ENCODE measurements around the gene GPRC5D. TPM values are rescaled to one million over a fixed set of nuclear protein-coding genes. Genes with fewer than 3 reads are reported as not detected.

GPRC5D gene
- total and polyA plus RNA-seq, 9 of the 15 experiments (the other 6 are each of a cell fraction or from before 2014, with no cell fraction given) = 1.0 to 1.1 TPM; not detected in 7

DNA sequence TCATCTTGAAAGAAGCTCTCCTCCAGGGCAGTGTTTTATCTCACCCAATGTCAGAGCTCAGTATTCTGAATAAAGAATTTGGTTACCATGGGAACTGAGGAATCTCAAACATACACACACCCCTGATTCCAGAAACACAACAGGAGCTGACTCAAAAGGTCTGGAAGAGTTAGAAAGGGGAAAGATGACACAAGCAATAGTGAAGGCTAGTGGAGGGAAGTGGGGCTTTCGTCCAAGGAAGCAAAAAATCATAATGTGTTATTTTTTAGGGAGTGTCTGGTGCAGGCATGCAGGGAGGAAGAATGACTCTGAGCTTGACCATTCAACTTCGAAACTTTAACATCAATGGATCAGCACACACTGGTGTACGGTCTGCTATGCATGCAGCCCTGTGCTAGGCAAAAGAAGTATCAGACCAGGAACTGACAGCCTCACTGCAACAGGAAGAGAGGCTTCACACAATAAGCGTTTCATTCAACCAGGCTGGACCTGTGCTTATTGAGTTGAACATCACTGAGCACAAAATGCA is 27.8 kb upstream of the GPRC5D start:
- WGBS (ENCODE audit: insufficient coverage, low coverage, missing lambda C conversion rate) = 67% methylated on average over 4 of the region's 4 CpGs
- Histone ChIP-seq H3K4me3 (no peak overlapping the region), H3K79me2 (ENCODE audit: control insufficient read depth, insufficient read depth, low read length) (no peaks in the 10 kb centered on the region), H3K36me3 (ENCODE audit: control insufficient read depth, insufficient read depth, low read length) (peaks cover 15% of the 10 kb centered on the region; the same call in 2 of the 3 replicates), H3K27ac (ENCODE audit: extremely low read depth, low read depth, low read length) (no peak overlapping the region), H3K4me1 (replicated peaks in 1 of 2; ENCODE audit: control insufficient read depth in 2 of 2, insufficient read depth in 2 of 2, low read length in 2 of 2) (peaks cover 0 to 2% of the 10 kb centered on the region in 2 experiments; a peak in 2 of 5 replicates), H3K9me1 (ENCODE audit: control insufficient read depth, insufficient read depth, low read length) (no peaks in the 10 kb centered on the region), H4K20me1 (replicated peaks; ENCODE audit: control insufficient read depth, insufficient read depth, low read length) (no peaks in the 10 kb centered on the region), H3K9ac (ENCODE audit: insufficient read depth in 1 of 2, low read depth in 2 of 2, low read length in 2 of 2) (no peak overlapping the region), H2AFZ (ENCODE audit: low read depth, low read length) (no peak overlapping the region), H3K27me3 (ENCODE audit: control insufficient read depth in 2 of 2, insufficient read depth in 2 of 2, low read length in 2 of 2) (no peaks in the 10 kb centered on the region), H3K9me3 (replicated peaks; ENCODE audit: control insufficient read depth, insufficient read depth, low read depth, low read length) (no peaks in the 10 kb centered on the region), H3K4me2 (ENCODE audit: insufficient read depth, low read length) (no peak overlapping the region)
- ChIA-PET CTCF (ENCODE audit: low intra/inter-chr PET ratio) (no interaction called here), POLR2A (no interaction called here)
- in situ Hi-C loops (cut with MboI) (loop anchor here (5.0 kb wide), 1 partner anchor 67 kb away; no protein-coding TSS in a partner anchor), intact Hi-C loops (cut with micrococcal nuclease) (loop anchor here (5.0 kb wide), 1 partner anchor 233 kb away; no protein-coding TSS in a partner anchor)
- TF ChIP-seq, protein P1, sequence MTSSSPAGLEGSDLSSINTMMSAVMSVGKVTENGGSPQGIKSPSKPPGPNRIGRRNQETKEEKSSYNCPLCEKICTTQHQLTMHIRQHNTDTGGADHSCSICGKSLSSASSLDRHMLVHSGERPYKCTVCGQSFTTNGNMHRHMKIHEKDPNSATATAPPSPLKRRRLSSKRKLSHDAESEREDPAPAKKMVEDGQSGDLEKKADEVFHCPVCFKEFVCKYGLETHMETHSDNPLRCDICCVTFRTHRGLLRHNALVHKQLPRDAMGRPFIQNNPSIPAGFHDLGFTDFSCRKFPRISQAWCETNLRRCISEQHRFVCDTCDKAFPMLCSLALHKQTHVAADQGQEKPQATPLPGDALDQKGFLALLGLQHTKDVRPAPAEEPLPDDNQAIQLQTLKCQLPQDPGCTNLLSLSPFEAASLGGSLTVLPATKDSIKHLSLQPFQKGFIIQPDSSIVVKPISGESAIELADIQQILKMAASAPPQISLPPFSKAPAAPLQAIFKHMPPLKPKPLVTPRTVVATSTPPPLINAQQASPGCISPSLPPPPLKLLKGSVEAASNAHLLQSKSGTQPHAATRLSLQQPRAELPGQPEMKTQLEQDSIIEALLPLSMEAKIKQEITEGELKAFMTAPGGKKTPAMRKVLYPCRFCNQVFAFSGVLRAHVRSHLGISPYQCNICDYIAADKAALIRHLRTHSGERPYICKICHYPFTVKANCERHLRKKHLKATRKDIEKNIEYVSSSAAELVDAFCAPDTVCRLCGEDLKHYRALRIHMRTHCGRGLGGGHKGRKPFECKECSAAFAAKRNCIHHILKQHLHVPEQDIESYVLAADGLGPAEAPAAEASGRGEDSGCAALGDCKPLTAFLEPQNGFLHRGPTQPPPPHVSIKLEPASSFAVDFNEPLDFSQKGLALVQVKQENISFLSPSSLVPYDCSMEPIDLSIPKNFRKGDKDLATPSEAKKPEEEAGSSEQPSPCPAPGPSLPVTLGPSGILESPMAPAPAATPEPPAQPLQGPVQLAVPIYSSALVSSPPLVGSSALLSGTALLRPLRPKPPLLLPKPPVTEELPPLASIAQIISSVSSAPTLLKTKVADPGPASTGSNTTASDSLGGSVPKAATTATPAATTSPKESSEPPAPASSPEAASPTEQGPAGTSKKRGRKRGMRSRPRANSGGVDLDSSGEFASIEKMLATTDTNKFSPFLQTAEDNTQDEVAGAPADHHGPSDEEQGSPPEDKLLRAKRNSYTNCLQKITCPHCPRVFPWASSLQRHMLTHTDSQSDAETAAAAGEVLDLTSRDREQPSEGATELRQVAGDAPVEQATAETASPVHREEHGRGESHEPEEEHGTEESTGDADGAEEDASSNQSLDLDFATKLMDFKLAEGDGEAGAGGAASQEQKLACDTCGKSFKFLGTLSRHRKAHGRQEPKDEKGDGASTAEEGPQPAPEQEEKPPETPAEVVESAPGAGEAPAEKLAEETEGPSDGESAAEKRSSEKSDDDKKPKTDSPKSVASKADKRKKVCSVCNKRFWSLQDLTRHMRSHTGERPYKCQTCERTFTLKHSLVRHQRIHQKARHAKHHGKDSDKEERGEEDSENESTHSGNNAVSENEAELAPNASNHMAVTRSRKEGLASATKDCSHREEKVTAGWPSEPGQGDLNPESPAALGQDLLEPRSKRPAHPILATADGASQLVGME (CRISPR knock-in tag; IDR thresholded peaks at IDR 0.05) = no peak
- TF ChIP-seq RFX1 (IDR thresholded peaks at IDR 0.05) = peak; percentile 76
- no peak for TF ChIP-seq PHB2 (IDR thresholded peaks at IDR 0.05; ENCODE audit: low read depth)
- TF ChIP-seq, protein P2, sequence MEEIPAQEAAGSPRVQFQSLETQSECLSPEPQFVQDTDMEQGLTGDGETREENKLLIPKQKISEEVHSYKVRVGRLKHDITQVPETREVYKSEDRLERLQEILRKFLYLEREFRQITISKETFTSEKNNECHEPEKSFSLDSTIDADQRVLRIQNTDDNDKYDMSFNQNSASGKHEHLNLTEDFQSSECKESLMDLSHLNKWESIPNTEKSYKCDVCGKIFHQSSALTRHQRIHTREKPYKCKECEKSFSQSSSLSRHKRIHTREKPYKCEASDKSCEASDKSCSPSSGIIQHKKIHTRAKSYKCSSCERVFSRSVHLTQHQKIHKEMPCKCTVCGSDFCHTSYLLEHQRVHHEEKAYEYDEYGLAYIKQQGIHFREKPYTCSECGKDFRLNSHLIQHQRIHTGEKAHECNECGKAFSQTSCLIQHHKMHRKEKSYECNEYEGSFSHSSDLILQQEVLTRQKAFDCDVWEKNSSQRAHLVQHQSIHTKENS (CRISPR knock-in tag; IDR thresholded peaks at IDR 0.05) = no peak
- TF ChIP-seq SMARCC2 (IDR thresholded peaks at IDR 0.05; ENCODE audit: low read depth) = no peak
- no peak for TF ChIP-seq MTA2 (IDR thresholded peaks at IDR 0.05; ENCODE audit: low read depth)
- TF ChIP-seq CHD4 (IDR thresholded peaks at IDR 0.05; ENCODE audit: insufficient read depth, insufficient replicate concordance, low read depth, low read length, poor library complexity, severe bottlenecking) = no peak
- FAIRE-seq = no peak
- no TSS peak for BruUV-seq (replicated peaks)
- ATAC-seq = no peak
- DNase-seq (ENCODE audit: extremely low read depth in 1 of 4, low spot score in 3 of 4) = no peak
